Thyroid gland (tissue), 4 donors: ENCODE results near the gene SNRPD3.

Experiments used
- POLR2A ChIP-seq, 2 donors: fragments of 450-650 bp; IDR thresholded peaks; one replicate each; pipeline ENCODE4 v1.6.1; 2017; ENCODE audit warnings: antibody characterized with exemption in 2 of 2, mild to moderate bottlenecking in 2 of 2, moderate library complexity in 1 of 2
- TF ChIP-seq, protein P1 (sequence below), 6 experiments: fragments of 200-600 bp in 3 of 6; fragments of 450-650 bp in 3 of 6; sonication (generic) in 3 of 6; IDR thresholded peaks; one replicate each; pipeline ENCODE4 v1.5.1; 2016 to 2019; ENCODE audit warnings: antibody characterized with exemption in 6 of 6, mild to moderate bottlenecking in 2 of 6, inconsistent platforms in 1 of 6, moderate library complexity in 1 of 6

DNA sequence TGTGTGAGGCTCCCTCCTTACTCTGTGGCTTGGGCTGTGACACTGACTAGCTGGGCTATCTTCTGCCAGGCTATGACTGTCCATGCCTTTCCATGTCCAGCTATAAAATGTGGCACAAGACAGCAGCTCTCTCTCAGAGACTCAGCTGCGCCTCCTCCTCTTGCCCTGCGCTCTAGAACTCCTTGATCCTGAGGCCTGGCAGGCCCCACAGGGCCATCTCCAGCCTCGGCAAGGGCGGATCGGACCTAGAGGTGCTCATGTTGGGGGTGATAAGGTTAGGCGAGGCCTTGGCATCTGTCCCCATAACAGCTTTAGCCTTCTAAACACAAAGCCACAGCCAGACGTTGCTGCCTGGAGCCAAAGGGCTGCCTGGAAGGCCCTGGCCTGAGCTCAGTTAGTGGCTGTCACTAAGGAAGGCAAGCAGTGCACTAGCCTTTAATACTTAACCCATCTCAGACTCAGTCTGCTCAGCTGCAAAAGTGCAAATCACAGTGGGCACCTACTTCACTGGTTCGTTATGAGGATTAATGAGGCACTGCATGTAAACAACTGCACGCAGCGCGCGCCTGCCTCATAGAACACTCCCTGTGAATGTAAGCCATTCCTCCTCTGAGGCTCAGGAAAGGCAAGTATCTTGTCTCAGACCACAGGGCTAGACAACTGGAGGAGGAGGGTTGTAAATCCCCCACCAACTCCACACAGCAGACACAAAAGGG lies 2.0 kb upstream of the SNRPD3 start:
- TF ChIP-seq, protein P1, sequence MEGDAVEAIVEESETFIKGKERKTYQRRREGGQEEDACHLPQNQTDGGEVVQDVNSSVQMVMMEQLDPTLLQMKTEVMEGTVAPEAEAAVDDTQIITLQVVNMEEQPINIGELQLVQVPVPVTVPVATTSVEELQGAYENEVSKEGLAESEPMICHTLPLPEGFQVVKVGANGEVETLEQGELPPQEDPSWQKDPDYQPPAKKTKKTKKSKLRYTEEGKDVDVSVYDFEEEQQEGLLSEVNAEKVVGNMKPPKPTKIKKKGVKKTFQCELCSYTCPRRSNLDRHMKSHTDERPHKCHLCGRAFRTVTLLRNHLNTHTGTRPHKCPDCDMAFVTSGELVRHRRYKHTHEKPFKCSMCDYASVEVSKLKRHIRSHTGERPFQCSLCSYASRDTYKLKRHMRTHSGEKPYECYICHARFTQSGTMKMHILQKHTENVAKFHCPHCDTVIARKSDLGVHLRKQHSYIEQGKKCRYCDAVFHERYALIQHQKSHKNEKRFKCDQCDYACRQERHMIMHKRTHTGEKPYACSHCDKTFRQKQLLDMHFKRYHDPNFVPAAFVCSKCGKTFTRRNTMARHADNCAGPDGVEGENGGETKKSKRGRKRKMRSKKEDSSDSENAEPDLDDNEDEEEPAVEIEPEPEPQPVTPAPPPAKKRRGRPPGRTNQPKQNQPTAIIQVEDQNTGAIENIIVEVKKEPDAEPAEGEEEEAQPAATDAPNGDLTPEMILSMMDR (IDR thresholded peaks at IDR 0.05), result no peak
- no peak for TF ChIP-seq POLR2A (IDR thresholded peaks at IDR 0.05)
